ENCODE measurements around the gene PYURF. TPM values are rescaled to one million over a fixed set of nuclear protein-coding genes. Genes with fewer than 3 reads are reported as not detected.

The PYURF gene
- total and polyA plus RNA-seq, 2 donors from 2014 or later: 63.0 to 105 TPM

DNA sequence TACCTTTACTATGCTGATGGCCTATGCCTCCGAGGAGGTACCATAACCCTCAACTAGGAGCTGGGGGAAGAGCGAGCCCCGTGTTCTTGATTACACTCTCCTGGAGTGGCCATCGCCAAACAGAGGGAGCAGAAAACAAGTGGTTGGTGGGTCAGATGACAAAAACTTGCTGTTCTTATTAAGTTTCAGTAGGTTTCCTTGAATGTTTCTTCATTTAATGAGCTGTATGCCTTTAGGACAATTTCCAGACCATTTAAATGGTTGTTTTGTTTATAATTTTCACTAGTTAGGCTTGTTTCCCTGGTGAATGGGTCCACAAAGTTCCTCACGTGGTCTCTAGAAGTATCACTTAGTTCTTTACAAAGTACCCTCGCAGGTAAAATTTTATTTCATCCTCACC is 4.7 kb downstream of the PYURF start:
- Histone ChIP-seq H3K27me3 (ENCODE audit: control insufficient read depth, insufficient read depth, low read length) (no peaks in the 10 kb centered on the region), H3K4me3 (ENCODE audit: low read length in 3 of 3) (no peak overlapping the region), H3K4me1 (ENCODE audit: control insufficient read depth in 2 of 3, insufficient read depth in 2 of 3, low read depth in 1 of 3, low read length in 3 of 3) (peaks cover 0 to 1% (median under 1%) of the 10 kb centered on the region in 3 donors), H3K27ac (ENCODE audit: low read depth in 2 of 2, low read length in 2 of 2) (no peak overlapping the region), H3K9me3 (ENCODE audit: control insufficient read depth in 2 of 3, insufficient read depth in 1 of 3, low read length in 3 of 3) (no peaks in the 10 kb centered on the region), H3K9ac (ENCODE audit: low read length in 3 of 3) (no peak overlapping the region), H3K36me3 (ENCODE audit: control insufficient read depth in 2 of 3, insufficient read depth in 3 of 3, low read length in 3 of 3) (peaks cover 0 to 15% (median 3%) of the 10 kb centered on the region in 3 donors)
- DNase-seq: no peak
- FAIRE-seq: no peak
- intact Hi-C loops (cut with DNase I): loop anchor here (5.0 to 10.0 kb wide), 2 partner anchors 154 to 302 kb away; no protein-coding TSS in a partner anchor
- TF ChIP-seq, protein P1, sequence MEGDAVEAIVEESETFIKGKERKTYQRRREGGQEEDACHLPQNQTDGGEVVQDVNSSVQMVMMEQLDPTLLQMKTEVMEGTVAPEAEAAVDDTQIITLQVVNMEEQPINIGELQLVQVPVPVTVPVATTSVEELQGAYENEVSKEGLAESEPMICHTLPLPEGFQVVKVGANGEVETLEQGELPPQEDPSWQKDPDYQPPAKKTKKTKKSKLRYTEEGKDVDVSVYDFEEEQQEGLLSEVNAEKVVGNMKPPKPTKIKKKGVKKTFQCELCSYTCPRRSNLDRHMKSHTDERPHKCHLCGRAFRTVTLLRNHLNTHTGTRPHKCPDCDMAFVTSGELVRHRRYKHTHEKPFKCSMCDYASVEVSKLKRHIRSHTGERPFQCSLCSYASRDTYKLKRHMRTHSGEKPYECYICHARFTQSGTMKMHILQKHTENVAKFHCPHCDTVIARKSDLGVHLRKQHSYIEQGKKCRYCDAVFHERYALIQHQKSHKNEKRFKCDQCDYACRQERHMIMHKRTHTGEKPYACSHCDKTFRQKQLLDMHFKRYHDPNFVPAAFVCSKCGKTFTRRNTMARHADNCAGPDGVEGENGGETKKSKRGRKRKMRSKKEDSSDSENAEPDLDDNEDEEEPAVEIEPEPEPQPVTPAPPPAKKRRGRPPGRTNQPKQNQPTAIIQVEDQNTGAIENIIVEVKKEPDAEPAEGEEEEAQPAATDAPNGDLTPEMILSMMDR (IDR thresholded peaks at IDR 0.05; ENCODE audit: borderline replicate concordance, extremely low read depth, insufficient read depth): no peak

GRCh38 chr4:88517825-88518224 is 5.8 kb downstream of the PYURF start:
- intact Hi-C loops (cut with DNase I): loop anchor here (5.0 to 10.0 kb wide), 2 partner anchors 153 to 301 kb away; no protein-coding TSS in a partner anchor
- no peaks in the 10 kb centered on the region for H3K4me1 ChIP-seq (ENCODE audit: control insufficient read depth in 2 of 3, insufficient read depth in 2 of 3, low read depth in 1 of 3, low read length in 3 of 3)
- H3K36me3 ChIP-seq (ENCODE audit: control insufficient read depth in 2 of 3, insufficient read depth in 3 of 3, low read length in 3 of 3): peaks cover 0 to 15% (median 3%) of the 10 kb centered on the region in 3 donors
- FAIRE-seq (no peak), DNase-seq (no peak)
- no peaks in the 10 kb centered on the region for H3K9me3 ChIP-seq (ENCODE audit: control insufficient read depth in 2 of 3, insufficient read depth in 1 of 3, low read length in 3 of 3)
- H3K4me3 ChIP-seq (ENCODE audit: low read length in 3 of 3): no peak overlapping the region
- no peaks in the 10 kb centered on the region for H3K27me3 ChIP-seq (ENCODE audit: control insufficient read depth, insufficient read depth, low read length)
- TF ChIP-seq, protein P1 (IDR thresholded peaks at IDR 0.05; ENCODE audit: borderline replicate concordance, extremely low read depth, insufficient read depth): no peak
- H3K9ac ChIP-seq (ENCODE audit: low read length in 3 of 3): no peak overlapping the region
- no peak overlapping the region for H3K27ac ChIP-seq (ENCODE audit: low read depth in 2 of 2, low read length in 2 of 2)

- TF ChIP-seq, protein P1 (IDR thresholded peaks at IDR 0.05; ENCODE audit: borderline replicate concordance, extremely low read depth, insufficient read depth): no peak
- DNase-seq (no peak), FAIRE-seq (no peak)
- Histone ChIP-seq H3K4me3 (ENCODE audit: low read length in 3 of 3) (no peak overlapping the region), H3K27me3 (ENCODE audit: control insufficient read depth, insufficient read depth, low read length) (no peaks in the 10 kb centered on the region), H3K9ac (ENCODE audit: low read length in 3 of 3) (no peak overlapping the region), H3K36me3 (ENCODE audit: control insufficient read depth in 2 of 3, insufficient read depth in 3 of 3, low read length in 3 of 3) (peaks cover 0 to 13% (median 3%) of the 10 kb centered on the region in 3 donors), H3K9me3 (ENCODE audit: control insufficient read depth in 2 of 3, insufficient read depth in 1 of 3, low read length in 3 of 3) (no peaks in the 10 kb centered on the region), H3K4me1 (ENCODE audit: control insufficient read depth in 2 of 3, insufficient read depth in 2 of 3, low read depth in 1 of 3, low read length in 3 of 3) (no peaks in the 10 kb centered on the region), H3K27ac (ENCODE audit: low read depth in 2 of 2, low read length in 2 of 2) (no peak overlapping the region)
- intact Hi-C loops (cut with DNase I): loop anchor here (5.0 to 10.0 kb wide), 2 partner anchors 152 to 299 kb away; no protein-coding TSS in a partner anchor
These were observed 6.8 kb downstream of the PYURF start for GRCh38 chr4:88516746-88517145.

All from kidney (tissue), 14 donors.